GM18499 (cell line): ENCODE data around the gene TMEM198.

Source experiments
- ATAC-seq: cut with Tn5 transposase; IDR thresholded peaks from one replicate; pipeline ENCODE4 v1.9.1; 2021; ENCODE audit warnings: moderate number of reproducible peaks; ENCODE audit not compliant: insufficient read depth, unreplicated experiment

TMEM198 gene

DNA sequence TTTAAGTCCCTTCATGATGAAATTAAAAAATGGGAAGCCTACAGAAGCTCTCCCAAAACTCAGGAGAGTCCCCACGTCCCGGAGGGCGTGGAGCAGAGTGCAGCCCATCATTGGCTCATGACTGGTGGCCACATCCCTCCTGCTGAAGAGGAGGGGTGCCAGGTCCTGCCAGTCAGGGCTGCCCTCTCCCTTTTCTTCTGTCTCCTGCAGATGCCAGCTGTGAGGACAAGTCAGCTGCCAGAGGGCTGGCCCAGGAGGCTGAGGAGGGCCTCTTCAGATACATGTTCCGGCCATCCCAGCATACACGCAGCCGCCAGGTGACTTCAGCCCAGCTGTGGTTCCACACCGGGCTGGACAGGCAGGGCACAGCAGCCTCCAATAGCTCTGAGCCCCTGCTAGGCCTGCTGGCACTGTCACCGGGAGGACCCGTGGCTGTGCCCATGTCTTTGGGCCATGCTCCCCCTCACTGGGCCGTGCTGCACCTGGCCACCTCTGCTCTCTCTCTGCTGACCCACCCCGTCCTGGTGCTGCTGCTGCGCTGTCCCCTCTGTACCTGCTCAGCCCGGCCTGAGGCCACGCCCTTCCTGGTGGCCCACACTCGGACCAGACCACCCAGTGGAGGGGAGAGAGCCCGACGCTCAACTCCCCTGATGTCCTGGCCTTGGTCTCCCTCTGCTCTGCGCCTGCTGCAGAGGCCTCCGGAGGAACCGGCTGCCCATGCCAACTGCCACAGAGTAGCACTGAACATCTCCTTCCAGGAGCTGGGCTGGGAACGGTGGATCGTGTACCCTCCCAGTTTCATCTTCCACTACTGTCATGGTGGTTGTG lies 30.9 kb downstream of the TMEM198 start:
- ATAC-seq: no peak

DNA sequence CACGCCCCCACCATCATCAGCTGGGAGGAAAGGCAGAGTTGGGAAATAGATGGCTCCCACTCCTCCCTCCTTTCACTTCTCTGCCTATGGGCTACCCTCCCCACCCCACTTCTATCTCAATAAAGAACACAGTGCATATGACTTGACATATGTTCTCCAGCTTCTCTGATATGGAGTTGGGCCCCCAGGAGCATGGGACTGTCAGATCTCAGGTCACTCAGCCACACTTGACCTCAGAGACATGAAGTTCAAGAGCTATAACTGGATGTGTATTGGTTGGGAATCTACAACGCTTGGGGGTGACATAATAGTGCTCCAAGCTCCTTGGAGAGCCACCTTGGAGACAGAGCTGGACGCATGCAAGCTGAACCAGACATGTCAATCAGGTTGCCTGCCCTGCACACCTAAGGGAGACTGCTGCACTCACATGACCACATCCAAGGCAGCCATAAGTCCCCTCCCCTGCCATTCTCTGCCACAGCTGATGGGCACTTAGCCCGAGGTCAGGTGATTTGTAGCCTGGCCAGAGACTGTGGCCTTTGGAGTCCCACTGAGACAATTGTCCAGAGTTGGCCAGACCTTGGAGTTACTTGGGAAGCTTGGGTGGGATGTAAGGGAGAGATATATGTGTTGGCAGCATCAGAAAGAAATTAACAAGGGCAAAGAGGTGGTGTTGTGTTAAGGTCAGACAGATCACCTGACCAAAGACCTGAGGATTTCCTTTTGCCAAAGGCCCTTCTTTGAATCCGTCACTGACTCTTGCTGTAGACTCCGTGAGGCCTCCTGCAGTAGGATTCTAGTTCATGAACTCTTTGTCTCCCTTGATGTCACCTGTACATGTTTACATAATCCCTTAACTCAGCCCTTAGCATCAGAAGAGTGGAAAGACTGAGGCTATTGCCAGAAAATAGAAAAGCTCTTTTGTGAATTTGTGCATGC lies 32.0 kb downstream of the TMEM198 start:
- ATAC-seq: no peak

DNA sequence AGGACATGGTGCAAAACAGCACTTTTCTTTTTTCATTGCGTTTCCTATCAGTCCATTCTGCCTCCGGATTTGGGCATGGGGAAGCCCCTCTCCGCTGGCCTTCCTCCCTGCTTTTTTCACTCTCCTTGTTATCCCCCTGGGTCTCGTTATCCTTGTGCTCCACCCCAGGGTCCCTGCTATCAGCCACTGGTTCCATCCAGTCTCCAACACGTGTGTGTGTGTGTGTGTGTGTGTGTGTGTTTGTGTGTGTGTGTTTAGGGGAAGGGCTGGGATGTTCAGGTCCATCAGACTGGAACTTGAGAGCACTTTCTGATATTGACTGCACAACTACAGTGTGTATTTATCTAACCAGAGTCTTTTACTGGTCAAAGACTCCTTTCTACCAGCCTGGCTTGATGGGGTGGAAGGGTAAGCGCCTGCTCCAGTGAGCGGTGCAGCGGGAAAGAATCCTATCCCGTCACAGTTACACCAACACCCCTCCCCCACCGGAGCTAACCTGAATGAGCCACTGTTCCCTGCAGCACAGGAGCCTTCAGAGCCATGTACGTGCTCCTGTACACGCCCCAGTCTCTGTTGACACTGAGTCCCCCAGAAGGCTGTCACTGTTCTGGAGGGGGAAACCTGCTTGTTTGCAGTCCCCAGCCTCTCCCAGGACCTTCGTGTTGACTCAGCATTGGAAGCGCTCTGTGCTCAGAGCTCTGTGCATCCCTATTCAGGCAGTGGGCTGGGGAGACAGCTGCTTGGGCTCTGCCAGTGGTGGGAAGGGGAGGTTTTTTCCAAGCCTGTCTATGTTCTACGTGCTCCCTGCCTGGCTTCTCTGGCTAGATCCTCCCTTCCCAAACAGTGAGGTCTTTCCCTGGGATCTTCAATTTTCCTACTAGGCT lies 32.9 kb downstream of the TMEM198 start:
- no peak for ATAC-seq

GRCh38 chr2:219578811-219579613 lies 35.2 kb downstream of the TMEM198 start:
- ATAC-seq: no peak

- ATAC-seq: no peak
Observed at GRCh38 chr2:219581346-219581745, 37.5 kb downstream of the TMEM198 start.

GRCh38 chr2:219591091-219591490 lies 47.3 kb downstream of the TMEM198 start:
- ATAC-seq: no peak

DNA sequence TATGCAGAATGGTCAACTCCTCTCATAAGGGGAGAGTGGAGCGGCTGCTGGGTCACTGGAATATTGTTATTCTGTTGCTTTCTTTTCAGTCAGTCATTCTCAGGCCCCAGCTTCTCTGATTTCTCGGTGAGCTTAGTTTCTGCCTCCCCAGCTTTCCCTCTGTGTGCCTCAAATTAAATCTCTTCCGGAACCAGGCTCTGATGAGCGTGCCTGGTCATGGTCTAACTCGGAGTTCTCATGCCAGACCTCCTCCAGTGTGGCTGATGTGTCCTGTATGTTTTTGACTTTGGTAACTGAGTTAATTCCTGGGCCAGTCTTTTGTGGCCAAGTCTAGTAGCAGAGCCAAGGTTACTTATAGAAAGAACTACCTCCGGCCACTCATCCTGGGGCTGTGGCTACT lies 48.9 kb downstream of the TMEM198 start:
- ATAC-seq: no peak

DNA sequence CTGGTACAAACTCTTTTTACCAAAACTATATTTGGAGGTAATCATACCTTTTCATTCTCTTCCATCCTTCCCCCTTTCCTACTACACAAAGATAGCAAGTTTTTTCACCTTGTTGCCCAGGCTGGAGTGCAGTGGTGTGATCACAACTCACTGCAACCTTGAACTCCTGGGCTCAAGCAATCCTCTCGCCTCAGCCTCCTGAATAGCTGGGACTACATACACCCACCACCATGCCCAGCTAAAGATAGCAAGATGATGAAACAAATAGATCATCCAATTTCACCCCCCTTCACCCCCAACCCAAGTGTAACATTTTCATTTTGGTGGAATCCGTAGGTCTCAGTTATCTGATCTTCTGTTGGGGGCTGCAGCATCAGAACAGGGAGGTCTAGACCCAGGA lies 49.3 kb downstream of the TMEM198 start:
- ATAC-seq: no peak

DNA sequence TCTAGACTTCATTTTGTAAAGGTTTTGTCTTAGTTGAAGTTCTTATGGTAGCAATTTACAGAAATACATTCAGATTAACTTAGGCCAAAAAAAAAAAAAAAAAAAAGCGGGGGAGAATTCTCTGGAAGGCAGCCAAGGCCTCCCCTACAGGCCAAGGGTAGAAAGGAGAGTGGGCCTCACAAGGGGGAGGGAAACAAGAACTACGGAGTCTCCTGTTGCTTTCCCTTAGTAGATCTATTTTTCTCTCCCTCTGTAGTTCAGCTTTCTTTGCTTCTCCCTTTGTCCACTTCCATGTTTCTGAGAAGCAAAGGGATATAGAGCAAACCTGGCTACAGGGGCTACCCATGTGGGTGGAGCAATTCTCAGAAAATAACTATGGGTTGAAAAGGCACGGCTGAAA lies 51.4 kb downstream of the TMEM198 start:
- no peak for ATAC-seq

GRCh38 chr2:219596954-219597551 lies 53.2 kb downstream of the TMEM198 start:
- ATAC-seq: no peak

DNA sequence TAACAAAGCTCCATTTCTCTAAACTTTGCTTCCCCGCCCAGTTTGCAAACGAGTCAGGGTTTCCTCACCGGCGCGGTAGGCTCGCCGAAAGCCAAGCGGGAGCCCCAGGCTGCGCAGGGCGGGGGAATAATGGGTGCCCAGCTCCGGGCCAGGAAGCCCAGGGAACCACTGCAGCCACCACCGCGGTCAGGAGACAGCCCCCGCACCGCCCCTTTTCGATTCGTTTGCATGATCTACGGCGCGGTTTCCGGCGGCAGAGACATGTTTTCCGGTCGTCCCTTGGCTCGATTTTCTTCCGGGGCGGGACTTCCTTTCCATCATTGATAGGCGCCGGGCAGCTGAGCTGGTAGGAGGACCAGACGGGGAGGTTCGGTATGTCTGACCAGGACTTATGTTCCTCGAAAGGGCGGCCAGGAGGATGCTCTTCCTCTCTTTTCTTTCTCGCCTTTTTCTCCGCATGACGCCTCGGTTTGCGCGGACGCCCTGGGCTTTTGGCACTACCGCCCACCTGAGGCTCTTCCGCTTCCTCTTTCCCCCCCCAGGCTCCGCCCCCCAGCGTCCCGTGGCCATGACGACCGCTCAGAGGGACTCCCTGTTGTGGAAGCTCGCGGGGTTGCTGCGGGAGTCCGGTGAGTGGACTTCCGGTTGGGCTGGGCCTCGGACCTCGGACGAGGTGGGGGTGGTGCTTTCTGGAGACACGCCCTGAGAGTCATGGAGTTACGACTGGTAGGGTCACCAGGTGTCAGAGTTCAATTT lies 53.9 kb downstream of the TMEM198 start, which contains the start of gene STK11IP:
Gene STK11IP, plus strand, starts transcription at position 306 of the 756 bp plus-strand sequence. Its CDS starts 263 bp downstream, at position 569.
- ATAC-seq: peak; percentile 65

DNA sequence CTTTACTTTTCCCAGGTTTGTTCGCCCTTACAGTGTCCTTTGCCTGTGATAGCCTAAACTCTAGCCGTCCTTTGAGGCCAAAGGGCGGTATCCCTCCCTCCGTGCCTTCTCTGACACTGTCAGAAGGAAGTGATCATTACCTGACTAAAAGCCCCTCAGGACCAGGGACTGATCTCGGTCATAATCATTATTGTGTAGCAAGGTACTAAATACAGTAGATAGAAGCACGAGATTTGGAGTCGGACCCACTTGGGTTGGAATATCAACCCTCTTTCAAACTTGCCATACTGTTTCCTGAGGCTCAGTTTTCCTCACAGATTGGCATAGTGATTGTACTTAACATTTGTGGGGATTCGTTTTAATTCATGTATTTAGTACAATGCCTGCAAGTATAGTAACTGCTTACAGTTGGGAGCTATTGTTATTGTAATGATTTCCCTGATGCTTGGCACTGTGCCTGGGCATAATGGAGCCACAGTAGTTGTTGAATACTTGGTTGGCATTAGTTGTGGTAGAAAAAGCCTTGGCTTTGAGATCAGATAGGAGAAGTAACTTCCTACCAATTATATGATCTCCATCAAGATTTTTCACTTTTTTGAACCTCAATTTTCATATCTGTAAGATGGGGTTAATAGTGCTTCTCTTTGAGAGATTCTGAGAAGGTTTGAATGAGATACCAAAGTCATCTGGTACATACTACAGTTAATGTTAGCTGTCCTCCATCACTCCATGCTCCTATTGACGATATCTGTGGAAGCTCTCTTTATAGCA lies 54.7 kb downstream of the TMEM198 start:
- ATAC-seq: no peak
